C1 segment of cervical spinal cord (tissue), 14 donors: ENCODE results near the gene TPRN.

ENCODE experiments used
- DNase-seq, 14 donors: peaks; one replicate each; lab custom pipeline; 2025; lab: John Stamatoyannopoulos, UW

Gene TPRN

GRCh38 chr9:137225699-137226331 is 25.3 kb upstream of the TPRN start:
- DNase-seq = no peak

- no peak for DNase-seq
Measured at GRCh38 chr9:137224830-137225694, 24.5 kb upstream of the TPRN start, which contains the start of gene CYSRT1. Gene CYSRT1, plus strand, starts transcription at chr9:137225174. Its CDS starts 448 bp downstream, at chr9:137225622.

GRCh38 chr9:137223078-137223970 is 22.8 kb upstream of the TPRN start:
- peak; percentile 90 to 98 (median 95) for DNase-seq

- peak in 5 of 14 donors; percentile 40 to 58 (median 46) for DNase-seq
Measured at GRCh38 chr9:137222190-137223077, 21.9 kb upstream of the TPRN start, which contains the start of gene RNF208. Gene RNF208, minus strand, starts transcription at chr9:137222240. Its CDS starts 1,028 bp downstream, at chr9:137221212.

- DNase-seq = no peak
Measured at GRCh38 chr9:137221506-137222111, 21.1 kb upstream of the TPRN start.

- DNase-seq = no peak
Measured at GRCh38 chr9:137221095-137221505, 20.6 kb upstream of the TPRN start.

GRCh38 chr9:137220317-137221094 is 20.0 kb upstream of the TPRN start:
- no peak for DNase-seq

GRCh38 chr9:137219757-137220316 is 19.3 kb upstream of the TPRN start:
- no peak for DNase-seq

- no peak for DNase-seq
Measured at GRCh38 chr9:137218754-137219271, 18.3 kb upstream of the TPRN start.

GRCh38 chr9:137218212-137218753 is 17.7 kb upstream of the TPRN start:
- no peak for DNase-seq

- DNase-seq = no peak
Measured at GRCh38 chr9:137217276-137218211, 17.0 kb upstream of the TPRN start.

GRCh38 chr9:137216188-137216965 is 15.8 kb upstream of the TPRN start:
- DNase-seq = no peak

GRCh38 chr9:137215196-137215986 is 14.8 kb upstream of the TPRN start:
- no peak for DNase-seq

- DNase-seq = no peak
Measured at GRCh38 chr9:137214620-137215019, 14.1 kb upstream of the TPRN start.

GRCh38 chr9:137213160-137214060 is 12.9 kb upstream of the TPRN start:
- DNase-seq = peak in 6 of 14 donors; percentile 32 to 74 (median 57)
